Brain microvascular endothelial cell (primary cell): ENCODE results near the gene KRT36.

Experiments used
- DNase-seq: peaks from one replicate; pipeline ENCODE4 v3.0.0-alpha.2; 2020
- H3K27ac ChIP-seq: fragments of 250-450 bp; sonication (Bioruptor Pico); 2 replicates; pipeline ENCODE4 v1.5.1; 2020; ENCODE audit warnings: mild to moderate bottlenecking, moderate library complexity
- H3K27me3 ChIP-seq: fragments of 250-450 bp; sonication (Bioruptor Pico); replicated peaks from 2 replicates; pipeline ENCODE4 v1.5.1; 2020; ENCODE audit warnings: mild to moderate bottlenecking
- H3K36me3 ChIP-seq: fragments of 250-450 bp; sonication (Bioruptor Pico); replicated peaks from 2 replicates; pipeline ENCODE4 v1.5.1; 2020; ENCODE audit warnings: mild to moderate bottlenecking
- H3K4me3 ChIP-seq: 2 replicates; pipeline ENCODE4 v1.5.1; 2011; ENCODE audit warnings: low read depth, mild to moderate bottlenecking, control low read depth, low read length, moderate library complexity
- CTCF ChIP-seq: IDR thresholded peaks from 2 replicates; pipeline ENCODE4 v1.5.1; 2011; ENCODE audit warnings: low read depth, mild to moderate bottlenecking, moderate library complexity, low read length, control low read depth, inconsistent platforms; ENCODE audit errors: missing control alignments
- in situ Hi-C: cut with HindIII; loops from 2 replicates; pipeline ENCODE4 v1.10.0; 2017; ENCODE audit warnings: low sequenced_read_pairs, low pct_ligation_motif_present

Gene KRT36

GRCh38 chr17:41453066-41453465 is 36.6 kb downstream of the KRT36 start:
- DNase-seq = no peak
- Histone ChIP-seq H3K27ac (no peak overlapping the region), H3K36me3 (no peaks in the 10 kb centered on the region), H3K27me3 (no peaks in the 10 kb centered on the region), H3K4me3 (no peak overlapping the region)
- no peak for TF ChIP-seq CTCF
- in situ Hi-C loops = no loop called here

GRCh38 chr17:41452281-41452680 is 37.4 kb downstream of the KRT36 start:
- Histone ChIP-seq H3K36me3 (no peaks in the 10 kb centered on the region), H3K4me3 (no peak overlapping the region), H3K27me3 (no peaks in the 10 kb centered on the region), H3K27ac (no peak overlapping the region)
- TF ChIP-seq CTCF = no peak
- no peak for DNase-seq
- in situ Hi-C loops = no loop called here

GRCh38 chr17:41451154-41451728 is 38.5 kb downstream of the KRT36 start:
- Histone ChIP-seq H3K27ac (no peak overlapping the region), H3K4me3 (no peak overlapping the region), H3K36me3 (no peaks in the 10 kb centered on the region), H3K27me3 (no peaks in the 10 kb centered on the region)
- in situ Hi-C loops = no loop called here
- DNase-seq = no peak
- TF ChIP-seq CTCF = no peak

GRCh38 chr17:41449008-41449407 is 40.7 kb downstream of the KRT36 start:
- Histone ChIP-seq H3K27ac (no peak overlapping the region), H3K4me3 (no peak overlapping the region), H3K36me3 (no peaks in the 10 kb centered on the region), H3K27me3 (no peaks in the 10 kb centered on the region)
- TF ChIP-seq CTCF = no peak
- in situ Hi-C loops = no loop called here
- DNase-seq = no peak

GRCh38 chr17:41448506-41448905 is 41.2 kb downstream of the KRT36 start:
- in situ Hi-C loops = no loop called here
- TF ChIP-seq CTCF = no peak
- no peaks in the 10 kb centered on the region for H3K27me3 ChIP-seq
- no peak overlapping the region for H3K4me3 ChIP-seq
- H3K36me3 ChIP-seq = no peaks in the 10 kb centered on the region
- DNase-seq = no peak
- H3K27ac ChIP-seq = no peak overlapping the region

- no peak for TF ChIP-seq CTCF
- H3K27ac ChIP-seq = peak overlapping the region; percentile 69
- H3K36me3 ChIP-seq = no peaks in the 10 kb centered on the region
- H3K4me3 ChIP-seq = no peak overlapping the region
- H3K27me3 ChIP-seq = no peaks in the 10 kb centered on the region
- DNase-seq = peak; percentile 33
- in situ Hi-C loops = no loop called here
These were observed 42.9 kb downstream of the KRT36 start for GRCh38 chr17:41446806-41447205.
